Stomach (tissue), 4 donors: ENCODE measurements around the gene BTBD19.

Source experiments
- CTCF ChIP-seq, 7 experiments: fragments of 450-650 bp in 4 of 7; fragments of 200-600 bp in 3 of 7; sonication (generic) in 3 of 7; IDR thresholded peaks; one replicate each; pipeline ENCODE4 v1.5.1; 2016 to 2019; ENCODE audit warnings: antibody characterized with exemption in 7 of 7, control low read depth in 2 of 7, mild to moderate bottlenecking in 1 of 7
- EP300 ChIP-seq: sonication (generic); formaldehyde crosslinking; IDR thresholded peaks from one replicate; pipeline ENCODE4 v1.6.1; 2017; ENCODE audit warnings: antibody characterized with exemption
- POLR2A ChIP-seq, 4 donors: fragments of 450-650 bp; IDR thresholded peaks; one replicate each; pipeline ENCODE4 v1.6.1; 2016; ENCODE audit warnings: antibody characterized with exemption in 4 of 4, control low read depth in 2 of 4, mild to moderate bottlenecking in 1 of 4, moderate library complexity in 1 of 4
- POLR2AphosphoS5 ChIP-seq, 3 donors: sonication (generic); formaldehyde crosslinking; IDR thresholded peaks; one replicate each; pipeline ENCODE4 v1.6.1; 2016; ENCODE audit warnings: antibody characterized with exemption in 3 of 3

GRCh38 chr1:44847845-44848244 lies 39.5 kb downstream of the BTBD19 start:
- TF ChIP-seq POLR2A (IDR thresholded peaks at IDR 0.05): no peak
- no peak for TF ChIP-seq CTCF (IDR thresholded peaks at IDR 0.05)
- TF ChIP-seq POLR2AphosphoS5 (IDR thresholded peaks at IDR 0.05): no peak
- no peak for TF ChIP-seq EP300
